Hepatocyte (in vitro differentiated cells): ENCODE data around the gene KL.

Experiments used
- CTCF ChIP-seq: fragments of 200-600 bp; sonication (generic); IDR thresholded peaks from 2 replicates; pipeline ENCODE4 v1.5.1; 2016; ENCODE audit warnings: antibody characterized with exemption, mild to moderate bottlenecking; ENCODE audit not compliant: poor library complexity
- EZH2 ChIP-seq: fragments of 200-600 bp; sonication (generic); IDR thresholded peaks from 2 replicates; pipeline ENCODE4 v1.6.1; 2016; ENCODE audit warnings: antibody characterized with exemption, mild to moderate bottlenecking, borderline replicate concordance

- TF ChIP-seq EZH2 (no peak), CTCF (no peak)
Measured at GRCh38 chr13:33003458-33004019, 12.7 kb upstream of the KL start.
